Transverse colon (tissue), 4 donors: Measurements from ENCODE around the gene DMAC1.

Experiments used
- EP300 ChIP-seq: sonication (generic); formaldehyde crosslinking; IDR thresholded peaks from one replicate; pipeline ENCODE4 v1.6.1; 2017; ENCODE audit warnings: antibody characterized with exemption, low read depth
- POLR2A ChIP-seq: fragments of 450-650 bp; IDR thresholded peaks from one replicate; pipeline ENCODE4 v1.6.1; 2016; ENCODE audit warnings: antibody characterized with exemption, mild to moderate bottlenecking, moderate library complexity
- POLR2AphosphoS5 ChIP-seq, 3 donors: sonication (generic); formaldehyde crosslinking; IDR thresholded peaks; one replicate each; pipeline ENCODE4 v1.6.1; 2016; ENCODE audit warnings: antibody characterized with exemption in 3 of 3
- TF ChIP-seq, protein P1 (sequence below), 5 experiments: fragments of 200-600 bp in 3 of 5; fragments of 450-650 bp in 2 of 5; sonication (generic) in 3 of 5; IDR thresholded peaks; 1 replicate in 2 of 5; 2 replicates in 3 of 5; pipeline ENCODE4 v1.5.1; 2016 to 2017; ENCODE audit warnings: antibody characterized with exemption in 5 of 5, inconsistent platforms in 3 of 5, mild to moderate bottlenecking in 2 of 5, moderate library complexity in 1 of 5

DNA sequence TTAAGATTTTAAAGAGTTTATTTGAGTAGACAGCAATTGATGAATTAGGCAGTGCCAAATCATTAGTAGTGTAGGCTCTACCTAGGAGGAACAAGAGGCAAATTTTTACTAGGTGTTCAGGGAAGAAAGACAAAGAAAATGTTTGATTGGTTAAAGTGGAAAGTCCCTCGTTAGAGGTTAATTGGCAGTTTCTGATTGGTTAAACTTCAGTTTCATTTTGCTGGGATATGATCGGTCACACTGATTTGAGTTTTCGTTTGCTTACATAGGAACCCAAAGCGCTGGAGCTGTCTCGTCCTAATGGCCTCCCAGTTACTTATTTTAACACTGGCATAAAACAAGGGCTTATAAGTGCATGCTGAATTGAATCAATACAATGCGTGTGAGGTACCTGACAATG is 15.1 kb downstream of the DMAC1 start:
- TF ChIP-seq POLR2A (no peak), POLR2AphosphoS5 (IDR thresholded peaks at IDR 0.05) (no peak), EP300 (no peak)
- TF ChIP-seq, protein P1, sequence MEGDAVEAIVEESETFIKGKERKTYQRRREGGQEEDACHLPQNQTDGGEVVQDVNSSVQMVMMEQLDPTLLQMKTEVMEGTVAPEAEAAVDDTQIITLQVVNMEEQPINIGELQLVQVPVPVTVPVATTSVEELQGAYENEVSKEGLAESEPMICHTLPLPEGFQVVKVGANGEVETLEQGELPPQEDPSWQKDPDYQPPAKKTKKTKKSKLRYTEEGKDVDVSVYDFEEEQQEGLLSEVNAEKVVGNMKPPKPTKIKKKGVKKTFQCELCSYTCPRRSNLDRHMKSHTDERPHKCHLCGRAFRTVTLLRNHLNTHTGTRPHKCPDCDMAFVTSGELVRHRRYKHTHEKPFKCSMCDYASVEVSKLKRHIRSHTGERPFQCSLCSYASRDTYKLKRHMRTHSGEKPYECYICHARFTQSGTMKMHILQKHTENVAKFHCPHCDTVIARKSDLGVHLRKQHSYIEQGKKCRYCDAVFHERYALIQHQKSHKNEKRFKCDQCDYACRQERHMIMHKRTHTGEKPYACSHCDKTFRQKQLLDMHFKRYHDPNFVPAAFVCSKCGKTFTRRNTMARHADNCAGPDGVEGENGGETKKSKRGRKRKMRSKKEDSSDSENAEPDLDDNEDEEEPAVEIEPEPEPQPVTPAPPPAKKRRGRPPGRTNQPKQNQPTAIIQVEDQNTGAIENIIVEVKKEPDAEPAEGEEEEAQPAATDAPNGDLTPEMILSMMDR (IDR thresholded peaks at IDR 0.05): no peak
